Duodenal mucosa (tissue), 2 donors: Measurements from ENCODE around the gene UBA7.

ENCODE experiments used
- H3K27ac ChIP-seq: one replicate; pipeline ENCODE4 v1.7.0; 2013; ENCODE audit warnings: low read depth, low read length
- H3K27me3 ChIP-seq, 2 donors: one replicate each; pipeline ENCODE4 v1.7.0; 2013; ENCODE audit warnings: low read length in 2 of 2, control low read depth in 1 of 2; ENCODE audit not compliant: insufficient read depth in 2 of 2, control insufficient read depth in 1 of 2
- H3K36me3 ChIP-seq, 2 donors: one replicate each; pipeline ENCODE4 v1.7.0; 2013; ENCODE audit warnings: low read length in 2 of 2, control low read depth in 1 of 2; ENCODE audit not compliant: insufficient read depth in 2 of 2, control insufficient read depth in 1 of 2
- H3K4me1 ChIP-seq, 2 donors: one replicate each; pipeline ENCODE4 v1.7.0; 2013; ENCODE audit warnings: low read length in 2 of 2, control low read depth in 1 of 2; ENCODE audit not compliant: insufficient read depth in 2 of 2, control insufficient read depth in 1 of 2
- H3K4me3 ChIP-seq, 2 donors: one replicate each; pipeline ENCODE4 v1.7.0; 2013; ENCODE audit warnings: low read length in 2 of 2, low read depth in 1 of 2
- H3K9ac ChIP-seq, 2 donors: one replicate each; pipeline ENCODE4 v1.7.0; 2013; ENCODE audit warnings: low read length in 2 of 2, low read depth in 1 of 2
- H3K9me3 ChIP-seq, 2 donors: one replicate each; pipeline ENCODE4 v1.7.0; 2013; ENCODE audit warnings: low read length in 2 of 2, control low read depth in 1 of 2; ENCODE audit not compliant: control insufficient read depth in 1 of 2

UBA7 gene, protein sequence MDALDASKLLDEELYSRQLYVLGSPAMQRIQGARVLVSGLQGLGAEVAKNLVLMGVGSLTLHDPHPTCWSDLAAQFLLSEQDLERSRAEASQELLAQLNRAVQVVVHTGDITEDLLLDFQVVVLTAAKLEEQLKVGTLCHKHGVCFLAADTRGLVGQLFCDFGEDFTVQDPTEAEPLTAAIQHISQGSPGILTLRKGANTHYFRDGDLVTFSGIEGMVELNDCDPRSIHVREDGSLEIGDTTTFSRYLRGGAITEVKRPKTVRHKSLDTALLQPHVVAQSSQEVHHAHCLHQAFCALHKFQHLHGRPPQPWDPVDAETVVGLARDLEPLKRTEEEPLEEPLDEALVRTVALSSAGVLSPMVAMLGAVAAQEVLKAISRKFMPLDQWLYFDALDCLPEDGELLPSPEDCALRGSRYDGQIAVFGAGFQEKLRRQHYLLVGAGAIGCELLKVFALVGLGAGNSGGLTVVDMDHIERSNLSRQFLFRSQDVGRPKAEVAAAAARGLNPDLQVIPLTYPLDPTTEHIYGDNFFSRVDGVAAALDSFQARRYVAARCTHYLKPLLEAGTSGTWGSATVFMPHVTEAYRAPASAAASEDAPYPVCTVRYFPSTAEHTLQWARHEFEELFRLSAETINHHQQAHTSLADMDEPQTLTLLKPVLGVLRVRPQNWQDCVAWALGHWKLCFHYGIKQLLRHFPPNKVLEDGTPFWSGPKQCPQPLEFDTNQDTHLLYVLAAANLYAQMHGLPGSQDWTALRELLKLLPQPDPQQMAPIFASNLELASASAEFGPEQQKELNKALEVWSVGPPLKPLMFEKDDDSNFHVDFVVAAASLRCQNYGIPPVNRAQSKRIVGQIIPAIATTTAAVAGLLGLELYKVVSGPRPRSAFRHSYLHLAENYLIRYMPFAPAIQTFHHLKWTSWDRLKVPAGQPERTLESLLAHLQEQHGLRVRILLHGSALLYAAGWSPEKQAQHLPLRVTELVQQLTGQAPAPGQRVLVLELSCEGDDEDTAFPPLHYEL

DNA sequence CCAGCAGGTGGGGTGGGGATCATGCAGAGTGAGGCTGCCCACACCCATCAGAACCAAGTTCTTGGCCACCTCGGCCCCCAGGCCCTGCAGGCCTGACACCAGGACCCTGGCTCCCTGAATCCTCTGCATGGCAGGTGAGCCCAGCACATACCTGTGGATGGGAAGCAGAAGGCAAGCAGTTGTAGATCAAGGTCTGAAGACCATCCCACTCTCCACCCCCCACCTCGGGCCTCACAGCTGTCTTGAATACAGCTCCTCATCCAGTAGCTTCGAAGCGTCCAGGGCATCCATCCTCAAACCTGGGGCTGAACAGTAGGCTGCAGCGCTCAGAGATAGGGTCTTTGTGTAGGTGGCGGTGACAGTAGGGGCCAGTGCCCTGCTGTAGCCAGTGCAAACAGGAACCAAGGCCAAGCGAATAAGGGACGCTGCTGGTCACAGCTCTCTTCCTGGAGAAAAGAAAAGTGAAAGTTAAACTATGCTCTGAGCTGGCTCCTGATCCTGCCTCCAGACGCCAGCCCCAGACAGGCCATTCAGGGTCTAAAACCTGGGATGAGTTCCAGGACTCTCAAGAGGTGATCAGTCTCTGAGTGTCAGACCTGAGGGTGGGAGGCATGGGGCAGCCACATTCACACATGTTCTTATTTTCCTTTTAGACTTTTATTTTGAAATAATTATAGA is at the start of gene UBA7:
TSS of gene UBA7 (minus strand) at position 457 of the 678 bp plus-strand sequence. CDS start at position 291, 166 bp downstream.
- Histone ChIP-seq H3K27me3 (no peaks in the 10 kb centered on the region), H3K36me3 (peaks cover 19 to 43% of the 10 kb centered on the region in 2 donors), H3K27ac (peak within 1 kb of the TSS; percentile 38), H3K9me3 (no peaks in the 10 kb centered on the region), H3K9ac (peak within 1 kb of the TSS; percentile 74 to 79), H3K4me1 (peaks cover 15 to 21% of the 10 kb centered on the region in 2 donors), H3K4me3 (peak within 1 kb of the TSS; percentile 78 to 84)

DNA sequence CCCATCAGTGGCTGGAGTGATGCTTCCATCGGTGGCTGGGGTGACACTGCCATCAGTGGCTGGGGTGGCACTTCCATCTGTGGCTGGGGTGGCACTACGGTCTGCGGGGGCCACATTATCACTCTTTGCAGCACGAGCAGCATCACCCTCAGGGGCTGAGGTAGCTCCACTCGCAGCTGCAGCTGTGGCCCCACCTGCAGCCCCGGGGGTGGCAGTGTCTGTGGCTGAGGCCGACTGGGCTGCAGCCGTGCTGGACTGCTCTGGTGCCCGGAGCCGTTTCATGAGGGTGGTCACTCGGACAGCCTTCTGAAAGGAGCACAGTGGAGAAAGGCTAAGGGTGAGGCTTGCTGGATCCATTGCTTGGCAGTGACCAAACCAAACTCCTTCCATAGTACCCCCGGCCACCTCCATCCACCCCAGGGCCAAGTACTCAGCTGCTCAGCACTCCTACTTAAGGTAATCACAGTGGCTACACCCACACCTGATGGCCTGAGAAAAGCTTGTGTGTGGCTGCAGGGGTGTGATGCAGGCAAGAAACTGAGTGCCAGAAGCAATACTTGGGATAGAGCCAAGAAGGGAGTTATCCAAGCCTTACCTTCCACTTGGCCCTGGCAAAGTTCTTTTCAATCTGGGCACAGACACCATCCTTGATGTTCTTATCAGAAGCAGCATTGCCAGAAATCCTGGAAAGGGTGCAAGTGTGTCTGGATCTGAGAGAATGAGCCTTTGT is 46.0 kb upstream of the UBA7 start:
- peaks cover 11 to 12% of the 10 kb centered on the region in 2 donors for H3K27me3 ChIP-seq
- no peak overlapping the region for H3K9ac ChIP-seq
- no peak overlapping the region for H3K4me3 ChIP-seq
- no peaks in the 10 kb centered on the region for H3K9me3 ChIP-seq
- no peaks in the 10 kb centered on the region for H3K36me3 ChIP-seq
- no peak overlapping the region for H3K27ac ChIP-seq
- H3K4me1 ChIP-seq = peaks cover 9 to 14% of the 10 kb centered on the region in 2 donors

DNA sequence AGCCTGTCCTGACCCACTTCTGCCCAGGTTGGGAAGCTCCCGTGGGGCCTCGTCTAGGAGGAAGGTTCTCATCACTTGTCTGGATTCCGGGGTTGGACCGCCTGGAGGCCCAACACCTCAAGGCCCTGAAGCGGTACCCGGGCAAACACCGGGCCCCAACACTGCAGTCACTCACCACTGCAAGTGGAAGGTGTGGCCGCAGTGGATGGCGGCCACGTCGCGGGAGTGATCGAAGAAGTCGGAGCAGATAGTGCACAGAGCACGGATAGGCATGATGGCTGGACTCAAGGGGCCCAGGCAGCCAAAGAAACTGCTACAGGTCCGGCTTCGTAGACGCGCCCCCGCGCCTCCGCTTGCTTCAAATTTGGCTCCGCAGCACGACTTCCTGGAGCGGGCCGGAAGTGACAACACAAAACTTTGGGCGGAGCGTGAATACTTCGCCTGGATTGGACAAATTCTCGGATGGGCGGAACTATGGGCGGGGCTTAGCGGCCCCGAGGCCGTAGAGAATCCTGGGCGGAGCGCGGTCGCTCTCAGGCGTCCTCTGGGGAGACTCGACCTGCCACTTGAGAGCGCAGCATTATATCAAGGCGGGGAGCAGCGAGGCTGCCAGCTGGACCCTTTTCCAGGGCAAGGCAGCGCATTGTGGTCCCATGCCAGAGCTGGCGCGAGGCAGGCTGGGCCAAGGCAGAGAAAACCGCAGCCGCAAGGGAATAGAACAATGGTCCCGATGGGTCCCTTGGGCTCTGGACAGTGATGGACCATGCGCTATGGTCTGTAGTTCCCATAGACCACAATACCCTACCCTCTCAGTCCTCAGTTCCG is 42.6 kb upstream of the UBA7 start, which contains the start of gene TRAIP:
TSS of gene TRAIP (minus strand) at position 384 of the 825 bp plus-strand sequence. CDS start at position 273, 111 bp downstream.
- H3K4me1 ChIP-seq = peaks cover 9 to 14% of the 10 kb centered on the region in 2 donors
- peak within 1 kb of the TSS; percentile 55 to 88 for H3K9ac ChIP-seq
- no peaks in the 10 kb centered on the region for H3K36me3 ChIP-seq
- H3K27me3 ChIP-seq = no peaks in the 10 kb centered on the region
- H3K9me3 ChIP-seq = no peaks in the 10 kb centered on the region
- H3K4me3 ChIP-seq = peak within 1 kb of the TSS; percentile 77 to 80
- no peak within 1 kb of the TSS for H3K27ac ChIP-seq

DNA sequence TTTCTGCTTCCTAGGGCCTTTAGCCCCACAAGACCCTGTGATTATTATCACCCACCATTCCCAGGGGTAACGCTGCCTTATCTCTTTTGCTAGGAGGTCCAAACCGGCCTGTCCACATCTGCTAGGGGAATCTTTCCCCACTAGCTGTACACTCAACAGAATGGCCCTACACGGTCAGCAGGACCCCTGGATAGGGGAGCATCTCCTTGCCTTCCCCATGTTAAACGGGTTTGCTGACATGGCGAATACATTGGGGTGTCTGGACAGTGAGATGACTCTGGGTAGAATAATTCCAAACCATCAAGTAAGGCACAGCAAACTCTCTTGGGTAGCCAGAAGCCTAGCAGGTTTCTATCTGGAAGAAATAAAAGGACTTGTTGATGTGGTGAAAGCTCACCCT is 41.9 kb upstream of the UBA7 start:
- no peaks in the 10 kb centered on the region for H3K36me3 ChIP-seq
- peak overlapping the region; percentile 77 to 80 for H3K4me3 ChIP-seq
- no peaks in the 10 kb centered on the region for H3K27me3 ChIP-seq
- peaks cover 9 to 14% of the 10 kb centered on the region in 2 donors for H3K4me1 ChIP-seq
- H3K9ac ChIP-seq = peak overlapping the region in 1 of 2 donors; percentile 55
- no peaks in the 10 kb centered on the region for H3K9me3 ChIP-seq
- H3K27ac ChIP-seq = no peak overlapping the region

DNA sequence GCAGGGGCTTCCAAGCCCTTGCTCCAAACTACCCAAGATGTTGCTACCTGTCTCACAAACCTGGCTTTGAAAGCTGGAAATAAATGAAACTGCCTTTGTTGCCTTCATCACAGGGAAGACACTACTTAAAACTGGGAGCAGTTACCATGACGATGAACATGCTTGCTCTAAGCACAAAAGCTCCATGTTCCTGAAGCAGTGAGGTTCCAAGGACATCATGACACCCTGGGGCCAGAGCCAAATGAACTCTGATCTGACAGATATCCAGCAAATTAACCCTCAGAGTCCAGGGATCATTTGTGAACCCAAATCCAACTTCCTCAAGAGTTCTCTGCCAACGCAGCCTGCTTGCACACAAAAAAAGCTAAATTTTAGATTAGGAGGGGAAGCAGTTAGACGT is 31.9 kb upstream of the UBA7 start:
- H3K9ac ChIP-seq = no peak overlapping the region
- peaks cover 13 to 23% of the 10 kb centered on the region in 2 donors for H3K4me1 ChIP-seq
- no peak overlapping the region for H3K27ac ChIP-seq
- H3K9me3 ChIP-seq = no peaks in the 10 kb centered on the region
- H3K4me3 ChIP-seq = no peak overlapping the region
- no peaks in the 10 kb centered on the region for H3K27me3 ChIP-seq
- peaks cover 0 to 3% of the 10 kb centered on the region in 2 donors for H3K36me3 ChIP-seq

DNA sequence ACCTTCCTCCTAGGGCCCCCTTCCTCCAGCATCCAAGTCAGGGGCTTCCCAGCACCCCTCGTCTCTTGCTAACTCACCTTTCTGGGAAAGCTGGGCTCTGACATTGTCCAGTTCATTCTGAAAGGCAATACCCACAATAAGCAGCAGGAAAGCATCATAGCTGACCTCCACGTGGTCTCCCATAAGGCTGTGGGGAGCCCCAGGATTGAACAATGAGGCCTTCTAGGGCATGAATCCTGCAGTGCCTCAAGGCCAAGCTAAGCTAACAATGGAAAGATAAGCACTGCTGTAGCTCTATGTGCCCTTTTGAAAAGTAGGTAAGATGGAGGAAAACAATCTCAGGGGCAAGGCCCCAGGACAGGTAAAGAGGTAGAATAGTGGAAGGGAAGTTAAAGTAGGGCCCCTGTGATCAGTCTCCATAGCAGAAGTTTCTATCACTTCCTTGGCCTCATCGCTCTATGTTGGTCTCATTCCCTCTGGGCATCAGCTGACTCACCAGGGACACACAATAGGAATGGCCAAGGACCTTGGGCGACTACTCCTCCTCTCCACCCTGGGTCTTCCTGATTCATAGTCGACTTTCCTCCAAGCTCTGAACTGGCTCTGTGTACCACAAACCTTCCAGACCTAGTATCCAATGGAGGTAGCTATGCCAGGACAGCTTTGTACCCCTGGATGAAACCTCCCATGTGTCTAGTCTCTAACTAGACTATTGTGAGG is 30.9 kb upstream of the UBA7 start:
- Histone ChIP-seq H3K27me3 (no peaks in the 10 kb centered on the region), H3K9ac (no peak overlapping the region), H3K27ac (no peak overlapping the region), H3K4me1 (peaks cover 15 to 23% of the 10 kb centered on the region in 2 donors), H3K4me3 (no peak overlapping the region), H3K9me3 (no peaks in the 10 kb centered on the region), H3K36me3 (peaks cover 0 to 3% of the 10 kb centered on the region in 2 donors)

DNA sequence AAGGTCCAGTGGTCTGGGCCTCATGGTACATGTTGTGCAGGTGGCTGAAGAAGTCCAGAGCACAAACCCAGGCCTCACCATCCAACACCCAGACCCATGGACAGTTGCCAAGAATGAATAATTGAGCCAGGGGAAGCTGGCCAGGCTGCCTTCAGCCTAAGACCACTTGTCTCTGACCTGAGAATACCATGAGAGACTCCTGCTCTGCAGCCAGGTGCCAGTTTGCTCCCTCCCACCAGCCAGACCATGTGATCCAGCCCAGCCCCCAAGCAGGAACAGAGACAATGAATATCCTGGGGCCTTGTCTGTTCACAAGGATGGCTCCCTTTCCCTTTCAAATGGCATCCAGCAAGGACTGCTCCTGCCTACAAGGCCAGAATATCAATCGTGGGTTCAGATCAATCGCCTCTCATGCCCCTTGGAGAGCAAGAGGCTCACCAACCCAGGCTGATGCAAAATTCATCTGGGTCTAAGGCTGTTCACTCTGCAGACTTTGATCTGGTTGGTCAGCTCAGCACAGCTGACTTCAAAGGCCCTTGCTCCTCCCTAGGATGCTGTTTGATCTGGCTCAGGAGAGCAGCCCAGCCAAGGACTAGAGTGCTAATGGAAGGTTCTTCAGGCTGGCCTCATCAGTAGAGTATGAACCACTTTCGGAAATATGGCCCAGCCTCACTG is 29.2 kb upstream of the UBA7 start:
- Histone ChIP-seq H3K9ac (no peak overlapping the region), H3K9me3 (no peaks in the 10 kb centered on the region), H3K4me1 (peaks cover 20 to 27% of the 10 kb centered on the region in 2 donors), H3K27me3 (no peaks in the 10 kb centered on the region), H3K36me3 (peaks cover 0 to 3% of the 10 kb centered on the region in 2 donors), H3K27ac (no peak overlapping the region), H3K4me3 (no peak overlapping the region)

DNA sequence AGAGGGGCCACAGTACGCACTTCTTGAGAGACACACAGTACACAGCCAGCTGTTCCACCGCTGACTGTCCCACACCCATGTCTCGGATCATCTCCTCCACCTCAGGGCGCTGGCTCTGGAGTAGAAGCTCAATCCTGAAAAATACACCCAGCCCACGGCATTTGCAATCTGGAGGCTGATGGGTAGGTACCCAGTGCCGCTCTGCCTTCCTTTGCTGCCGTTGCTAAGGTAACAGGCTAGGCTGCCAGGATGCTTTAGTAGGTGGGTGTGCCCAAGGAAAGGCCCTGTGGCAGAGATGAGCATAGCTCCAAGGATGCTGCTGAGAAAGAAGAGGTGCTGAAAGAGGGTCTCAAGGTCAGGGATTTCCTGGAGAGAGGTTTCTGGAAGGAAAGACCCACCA is 28.1 kb upstream of the UBA7 start:
- Histone ChIP-seq H3K36me3 (no peaks in the 10 kb centered on the region), H3K9me3 (no peaks in the 10 kb centered on the region), H3K4me3 (no peak overlapping the region), H3K27me3 (no peaks in the 10 kb centered on the region), H3K9ac (no peak overlapping the region), H3K27ac (no peak overlapping the region), H3K4me1 (peaks cover 20 to 27% of the 10 kb centered on the region in 2 donors)
